OCI-LY3 (cell line): ENCODE data around the gene SPTAN1.

ENCODE experiments used
- CTCF ChIP-seq: fragments of 200-600, 300-600 bp; sonication (generic); IDR thresholded peaks from 2 replicates; pipeline ENCODE4 v1.5.1; 2014; ENCODE audit warnings: antibody characterized with exemption, low read length, low read depth
- EZH2phosphoT487 ChIP-seq: fragments of 200-600 bp; shearing (Covaris generic); IDR thresholded peaks from 2 replicates; pipeline ENCODE4 v1.6.1; 2018; ENCODE audit warnings: antibody characterized with exemption, mixed run types, low read depth

- TF ChIP-seq EZH2phosphoT487 = no peak
- TF ChIP-seq CTCF = no peak
These were observed 36.3 kb downstream of the SPTAN1 start for GRCh38 chr9:128588581-128589233.
